GM12891 (cell line): ENCODE results near the gene UFC1.

Experiments used
- DNase-seq: peaks from one replicate; pipeline ENCODE4 v3.0.0; 2011; ENCODE audit warnings: low spot score; ENCODE audit not compliant: insufficient read length
- FAIRE-seq: peaks from 2 replicates; lab custom pipeline; 2011; peaks lifted over from hg19 to GRCh38; lab: Jason Lieb, UNC
- PAX5 ChIP-seq: IDR thresholded peaks from 2 replicates; pipeline ENCODE4 v1.6.1; 2011; ENCODE audit warnings: low read length, moderate library complexity, mild to moderate bottlenecking; ENCODE audit not compliant: insufficient read depth, severe bottlenecking
- POLR2A ChIP-seq: IDR thresholded peaks from 2 replicates; pipeline ENCODE4 v1.6.1; 2011; ENCODE audit warnings: low read depth, low read length, control low read depth
- POLR2AphosphoS5 ChIP-seq: IDR thresholded peaks from 2 replicates; pipeline ENCODE4 v1.6.1; 2011; ENCODE audit warnings: low read depth, low read length, control low read depth
- POU2F2 ChIP-seq: IDR thresholded peaks from 2 replicates; pipeline ENCODE4 v1.6.1; 2011; ENCODE audit warnings: low read depth, mild to moderate bottlenecking, control low read depth, low read length, moderate library complexity
- SPI1 ChIP-seq: IDR thresholded peaks from 2 replicates; pipeline ENCODE4 v1.6.1; 2011; ENCODE audit warnings: low read depth, low read length, control low read depth
- TAF1 ChIP-seq: IDR thresholded peaks from 2 replicates; pipeline ENCODE4 v1.6.1; 2011; ENCODE audit warnings: low read depth, low read length, control low read depth

The UFC1 gene

GRCh38 chr1:161175771-161176453, 22.1 kb downstream of the UFC1 start:
- peak; percentile 57 for DNase-seq
- TF ChIP-seq TAF1 (no peak), POLR2AphosphoS5 (no peak), POLR2A (no peak), PAX5 (no peak), POU2F2 (no peak), SPI1 (no peak)
- no peak for FAIRE-seq

- TF ChIP-seq POLR2AphosphoS5, result no peak
- no peak for TF ChIP-seq SPI1
- TF ChIP-seq PAX5, result peak; percentile 94
- DNase-seq (no peak), FAIRE-seq (no peak)
These were observed 22.8 kb downstream of the UFC1 start for GRCh38 chr1:161176468-161177111.

- TF ChIP-seq TAF1 (peak; percentile 89), POU2F2 (peak; percentile 63; the same call in 1 of the 2 replicates), SPI1 (no peak), PAX5 (no peak), POLR2AphosphoS5 (peak; percentile 91), POLR2A (peak; percentile 91)
- FAIRE-seq (peak; percentile 81), DNase-seq (peak; percentile 94)
These were observed 23.5 kb downstream of the UFC1 start, which contains the start of gene B4GALT3 for GRCh38 chr1:161177112-161177935. Gene B4GALT3, minus strand, starts transcription at chr1:161177507. Its CDS starts 1,447 bp downstream, at chr1:161176060.

GRCh38 chr1:161177936-161178244, 24.1 kb downstream of the UFC1 start:
- FAIRE-seq, result no peak
- no peak for DNase-seq
- TF ChIP-seq POLR2AphosphoS5, result no peak
- no peak for TF ChIP-seq PAX5
- no peak for TF ChIP-seq SPI1
- no peak for TF ChIP-seq POLR2A
- no peak for TF ChIP-seq POU2F2
- no peak for TF ChIP-seq TAF1

- DNase-seq (no peak), FAIRE-seq (no peak)
- TF ChIP-seq POLR2A (no peak), POLR2AphosphoS5 (no peak), PAX5 (no peak), SPI1 (no peak), TAF1 (no peak), POU2F2 (no peak)
These were observed 25.9 kb downstream of the UFC1 start for GRCh38 chr1:161179698-161180097.

- DNase-seq (no peak), FAIRE-seq (no peak)
- TF ChIP-seq POLR2A (no peak), PAX5 (no peak), SPI1 (no peak), POLR2AphosphoS5 (no peak), POU2F2 (no peak), TAF1 (no peak)
These were observed 26.9 kb downstream of the UFC1 start for GRCh38 chr1:161180639-161181038.

- peak; percentile 20 for FAIRE-seq
- no peak for DNase-seq
- TF ChIP-seq TAF1 (no peak), POLR2AphosphoS5 (no peak), POU2F2 (no peak)
These were observed 28.4 kb downstream of the UFC1 start for GRCh38 chr1:161182214-161182613.

- TF ChIP-seq PAX5, result no peak
- peak; percentile 53; the same call in 1 of the 2 replicates for TF ChIP-seq POU2F2
- TF ChIP-seq POLR2A, result peak; percentile 46; the same call in 1 of the 2 replicates
- TF ChIP-seq POLR2AphosphoS5, result no peak
- peak; percentile 50; the same call in 1 of the 2 replicates for TF ChIP-seq SPI1
- no peak for TF ChIP-seq TAF1
- FAIRE-seq (peak; percentile 94), DNase-seq (peak; percentile 49)
These were observed 31.5 kb downstream of the UFC1 start for GRCh38 chr1:161185282-161185682.

GRCh38 chr1:161185732-161186311, 32.0 kb downstream of the UFC1 start:
- DNase-seq (no peak), FAIRE-seq (peak; percentile 84)
- TF ChIP-seq POLR2A, result no peak
- TF ChIP-seq SPI1, result peak; percentile 94

- TF ChIP-seq POU2F2, result no peak
- TF ChIP-seq TAF1, result no peak
- no peak for TF ChIP-seq SPI1
- no peak for TF ChIP-seq POLR2AphosphoS5
- no peak for TF ChIP-seq PAX5
- no peak for TF ChIP-seq POLR2A
- DNase-seq (no peak), FAIRE-seq (peak; percentile 59)
These were observed 33.5 kb downstream of the UFC1 start for GRCh38 chr1:161187311-161187710.
